Ascending aorta (tissue), 2 donors: ENCODE results near the gene WRNIP1. TPM values are rescaled to one million over a fixed set of nuclear protein-coding genes. Genes with fewer than 3 reads are reported as not detected.

Source experiments
- DNase-seq, 2 donors: peaks; one replicate each; pipeline ENCODE4 v3.0.0-alpha.2; 2019; ENCODE audit warnings: low spot score in 2 of 2
- H3K27ac ChIP-seq, 2 donors: fragments of 200-600 bp; sonication (generic); one replicate each; pipeline ENCODE4 v1.5.1; 2016 to 2017; ENCODE audit warnings: mild to moderate bottlenecking in 1 of 2
- H3K27me3 ChIP-seq: fragments of 200-600 bp; sonication (generic); one replicate; pipeline ENCODE4 v1.5.1; 2017
- H3K36me3 ChIP-seq, 2 donors: fragments of 200-600 bp; sonication (generic); one replicate each; pipeline ENCODE4 v1.5.1; 2016
- H3K4me1 ChIP-seq, 2 donors: fragments of 200-600 bp; sonication (generic); one replicate each; pipeline ENCODE4 v1.5.1; 2016 to 2017; ENCODE audit warnings: mild to moderate bottlenecking in 1 of 2
- H3K4me3 ChIP-seq, 2 donors: fragments of 200-600 bp; sonication (generic); one replicate each; pipeline ENCODE4 v1.5.1; 2016 to 2017; ENCODE audit warnings: mild to moderate bottlenecking in 1 of 2
- H3K9me3 ChIP-seq, 2 donors: fragments of 200-600 bp; sonication (generic); one replicate each; pipeline ENCODE4 v1.5.1; 2016
- CTCF ChIP-seq, 3 experiments: fragments of 200-600 bp in 2 of 3; fragments of 450-650 bp in 1 of 3; sonication (generic) in 2 of 3; IDR thresholded peaks; one replicate each; pipeline ENCODE4 v1.5.1; 2016 to 2019; ENCODE audit warnings: antibody characterized with exemption in 3 of 3, mild to moderate bottlenecking in 1 of 3, moderate library complexity in 1 of 3
- intact Hi-C: fragments of 100-400 bp; cut with DNase I; formaldehyde crosslinking; loops from one replicate; pipeline ENCODE4 v1.15.1; 2023
- total RNA-seq: library from RNA; depleted of rRNA; stranded (reverse); fragments of >200 nt; gene quantifications from one replicate; pipeline ENCODE4 v1.1.0, GENCODE V29; 2016

WRNIP1 gene
- total RNA-seq, 1 donor from 2014 or later = 100 TPM

- H3K27ac ChIP-seq = no peak overlapping the region
- no peaks in the 10 kb centered on the region for H3K27me3 ChIP-seq
- H3K9me3 ChIP-seq = no peaks in the 10 kb centered on the region
- H3K4me1 ChIP-seq = peaks cover 4 to 10% of the 10 kb centered on the region in 2 donors
- no peak for DNase-seq
- intact Hi-C loops = no loop called here
- H3K4me3 ChIP-seq = no peak overlapping the region
- no peak for TF ChIP-seq CTCF (IDR thresholded peaks at IDR 0.05)
- no peaks in the 10 kb centered on the region for H3K36me3 ChIP-seq
These were observed 43.8 kb downstream of the WRNIP1 start for GRCh38 chr6:2809015-2809414.

- no peak for TF ChIP-seq CTCF (IDR thresholded peaks at IDR 0.05)
- H3K4me3 ChIP-seq = no peak overlapping the region
- H3K36me3 ChIP-seq = no peaks in the 10 kb centered on the region
- peaks cover 0 to 2% of the 10 kb centered on the region in 2 donors for H3K9me3 ChIP-seq
- no peak for DNase-seq
- intact Hi-C loops = no loop called here
- H3K27ac ChIP-seq = no peak overlapping the region
- H3K4me1 ChIP-seq = peaks cover 4% of the 10 kb centered on the region in 2 donors
- H3K27me3 ChIP-seq = no peaks in the 10 kb centered on the region
These were observed 45.0 kb downstream of the WRNIP1 start for GRCh38 chr6:2810092-2810671.

GRCh38 chr6:2812695-2813094 is 47.5 kb downstream of the WRNIP1 start:
- Histone ChIP-seq H3K36me3 (no peaks in the 10 kb centered on the region), H3K27me3 (no peaks in the 10 kb centered on the region), H3K4me1 (peaks cover 4 to 6% of the 10 kb centered on the region in 2 donors), H3K4me3 (no peak overlapping the region), H3K9me3 (peaks cover 0 to 19% of the 10 kb centered on the region in 2 donors), H3K27ac (no peak overlapping the region)
- intact Hi-C loops = no loop called here
- no peak for DNase-seq
- TF ChIP-seq CTCF (IDR thresholded peaks at IDR 0.05) = no peak

GRCh38 chr6:2816158-2816557 is 51.0 kb downstream of the WRNIP1 start:
- no peaks in the 10 kb centered on the region for H3K36me3 ChIP-seq
- H3K27ac ChIP-seq = no peak overlapping the region
- no peak overlapping the region for H3K4me3 ChIP-seq
- TF ChIP-seq CTCF (IDR thresholded peaks at IDR 0.05) = no peak
- intact Hi-C loops = no loop called here
- no peaks in the 10 kb centered on the region for H3K27me3 ChIP-seq
- peaks cover 0 to 31% of the 10 kb centered on the region in 2 donors for H3K4me1 ChIP-seq
- DNase-seq = no peak
- peaks cover 0 to 19% of the 10 kb centered on the region in 2 donors for H3K9me3 ChIP-seq

GRCh38 chr6:2817903-2818443 is 52.8 kb downstream of the WRNIP1 start:
- H3K27ac ChIP-seq = peak overlapping the region; percentile 72 to 80
- peaks cover 0 to 31% of the 10 kb centered on the region in 2 donors for H3K4me1 ChIP-seq
- intact Hi-C loops = loop anchor here (2.0 kb wide), 2 partner anchors 23 to 27 kb away; partner anchors contain the start of gene SERPINB1
- H3K9me3 ChIP-seq = peaks cover 0 to 19% of the 10 kb centered on the region in 2 donors
- no peaks in the 10 kb centered on the region for H3K36me3 ChIP-seq
- H3K4me3 ChIP-seq = peak overlapping the region; percentile 4 to 20
- no peak for DNase-seq
- no peak for TF ChIP-seq CTCF (IDR thresholded peaks at IDR 0.05)
- H3K27me3 ChIP-seq = no peaks in the 10 kb centered on the region
